Activated CD8-positive, alpha-beta T cell treated with anti-CD3 and anti-CD28 coated beads for 36 hours (primary cell): Measurements from ENCODE around the gene FUT7. TPM values are rescaled to one million over a fixed set of nuclear protein-coding genes. Genes with fewer than 3 reads are reported as not detected.

ENCODE experiments used
- ATAC-seq: fragments of 200-7000 bp; cut with Tn5 transposase; one replicate; pipeline ENCODE4 v1.10.0; 2021; ENCODE audit warnings: mild to moderate bottlenecking, moderate library complexity
- CTCF ChIA-PET: fragments of 350-600 bp; sonication (Branson Sonifier 250); formaldehyde crosslinking; loops from one replicate; lab custom pipeline; 2021; ENCODE audit warnings: antibody characterized with exemption; lab: Charles Lee
- POLR2A ChIA-PET: fragments of 350-600 bp; sonication (Branson Sonifier 250); formaldehyde crosslinking; loops from one replicate; lab custom pipeline; 2021; ENCODE audit warnings: antibody characterized with exemption; lab: Charles Lee
- DNase-seq: peaks from one replicate; pipeline ENCODE4 v3.0.0-alpha.2; 2020
- H3K27ac Mint-ChIP-seq: one replicate; pipeline ENCODE4 v1.8.0; 2021; ENCODE audit warnings: mild to moderate bottlenecking, mixed read lengths
- H3K27me3 Mint-ChIP-seq: one replicate; pipeline ENCODE4 v1.8.0; 2021; ENCODE audit warnings: mixed read lengths
- H3K36me3 Mint-ChIP-seq: one replicate; pipeline ENCODE4 v1.8.0; 2021; ENCODE audit warnings: low read depth, mixed read lengths
- H3K4me1 Mint-ChIP-seq: one replicate; pipeline ENCODE4 v1.8.0; 2021; ENCODE audit warnings: low read depth, mixed read lengths
- H3K4me3 Mint-ChIP-seq: one replicate; pipeline ENCODE4 v1.8.0; 2021; ENCODE audit warnings: mild to moderate bottlenecking, moderate library complexity, mixed read lengths
- H3K9me3 Mint-ChIP-seq: one replicate; pipeline ENCODE4 v1.8.0; 2021; ENCODE audit warnings: mixed read lengths
- intact Hi-C: fragments of 100-400 bp; cut with micrococcal nuclease; formaldehyde crosslinking; loops from one replicate; pipeline ENCODE4 v1.10.0; 2022
- total RNA-seq, 2 experiments: library from RNA; stranded (reverse); gene quantifications; one replicate each; pipeline ENCODE4 v1.2.3, GENCODE V29; 2021
- TF ChIP-seq, protein P1 (sequence below): fragments of 200-600 bp; IDR thresholded peaks from one replicate; pipeline ENCODE4 v1.8.0; 2022; ENCODE audit warnings: antibody characterized with exemption, mild to moderate bottlenecking

FUT7 gene
- total RNA-seq, 2 experiments from 2014 or later: 0.09 TPM; not detected in 1

DNA sequence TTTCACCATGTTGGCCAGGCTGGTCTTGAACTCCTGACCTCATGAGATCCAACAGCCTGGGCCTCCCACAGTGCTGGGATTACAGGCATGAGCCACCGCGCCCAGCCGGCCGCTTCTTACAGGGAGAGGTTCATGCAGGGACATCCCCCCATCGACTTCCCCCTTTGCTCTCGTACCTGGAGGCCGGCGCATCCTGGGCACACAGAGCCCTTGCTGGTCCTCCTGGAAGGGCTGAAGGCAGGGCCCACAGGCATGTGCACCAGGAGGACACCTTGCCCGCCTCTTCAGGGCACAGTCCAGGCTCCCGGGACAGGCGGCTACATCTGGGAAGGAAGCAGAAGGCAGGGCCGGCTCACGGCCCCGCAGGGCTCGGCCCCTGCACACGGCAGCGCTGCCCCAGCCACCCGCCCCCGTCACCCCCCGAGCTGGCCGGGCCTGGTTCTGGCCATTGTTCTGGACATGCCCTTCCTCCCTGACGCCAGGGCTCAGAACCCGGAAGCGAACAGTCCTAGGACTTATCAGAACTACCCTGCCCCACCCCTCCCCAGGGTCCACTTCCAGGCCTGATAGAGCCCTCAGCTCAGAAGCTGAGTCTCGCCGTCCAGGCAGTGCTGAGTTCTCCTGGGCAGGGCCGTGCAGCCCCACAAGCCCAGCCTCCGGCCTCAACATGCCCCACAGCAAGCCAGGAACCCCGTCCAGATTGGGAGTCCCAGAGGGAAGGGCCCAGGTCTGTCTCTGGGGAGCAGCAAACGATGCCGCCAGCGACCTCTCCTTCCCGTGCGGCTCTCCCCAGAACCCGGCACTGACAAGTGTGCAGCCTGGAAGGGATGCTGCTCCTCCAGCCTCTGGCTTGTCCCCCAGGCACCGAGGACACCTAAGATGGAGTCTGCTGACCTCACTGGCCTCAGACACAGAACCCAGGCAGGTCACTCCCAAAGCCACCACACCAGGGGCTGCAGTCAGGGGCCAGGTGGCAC is 11.2 kb upstream of the FUT7 start:
- Mint-ChIP-seq H3K4me3 (no peak overlapping the region), H3K9me3 (no peaks in the 10 kb centered on the region), H3K27me3 (peaks cover 28% of the 10 kb centered on the region), H3K4me1 (peaks cover 10% of the 10 kb centered on the region), H3K27ac (no peak overlapping the region), H3K36me3 (no peaks in the 10 kb centered on the region)
- POLR2A ChIA-PET: interaction anchor here (0.6 kb wide), 1 partner anchor 16 kb away, joined by 3 read pairs; no protein-coding TSS in a partner anchor
- intact Hi-C loops: no loop called here
- ATAC-seq: no peak
- DNase-seq: no peak
- TF ChIP-seq, protein P1, sequence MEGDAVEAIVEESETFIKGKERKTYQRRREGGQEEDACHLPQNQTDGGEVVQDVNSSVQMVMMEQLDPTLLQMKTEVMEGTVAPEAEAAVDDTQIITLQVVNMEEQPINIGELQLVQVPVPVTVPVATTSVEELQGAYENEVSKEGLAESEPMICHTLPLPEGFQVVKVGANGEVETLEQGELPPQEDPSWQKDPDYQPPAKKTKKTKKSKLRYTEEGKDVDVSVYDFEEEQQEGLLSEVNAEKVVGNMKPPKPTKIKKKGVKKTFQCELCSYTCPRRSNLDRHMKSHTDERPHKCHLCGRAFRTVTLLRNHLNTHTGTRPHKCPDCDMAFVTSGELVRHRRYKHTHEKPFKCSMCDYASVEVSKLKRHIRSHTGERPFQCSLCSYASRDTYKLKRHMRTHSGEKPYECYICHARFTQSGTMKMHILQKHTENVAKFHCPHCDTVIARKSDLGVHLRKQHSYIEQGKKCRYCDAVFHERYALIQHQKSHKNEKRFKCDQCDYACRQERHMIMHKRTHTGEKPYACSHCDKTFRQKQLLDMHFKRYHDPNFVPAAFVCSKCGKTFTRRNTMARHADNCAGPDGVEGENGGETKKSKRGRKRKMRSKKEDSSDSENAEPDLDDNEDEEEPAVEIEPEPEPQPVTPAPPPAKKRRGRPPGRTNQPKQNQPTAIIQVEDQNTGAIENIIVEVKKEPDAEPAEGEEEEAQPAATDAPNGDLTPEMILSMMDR: no peak
- CTCF ChIA-PET: interaction anchor here (1.4 to 2.4 kb wide), 3 partner anchors 8 to 25 kb away, joined by 6 to 22 read pairs (median 7); no protein-coding TSS in a partner anchor

DNA sequence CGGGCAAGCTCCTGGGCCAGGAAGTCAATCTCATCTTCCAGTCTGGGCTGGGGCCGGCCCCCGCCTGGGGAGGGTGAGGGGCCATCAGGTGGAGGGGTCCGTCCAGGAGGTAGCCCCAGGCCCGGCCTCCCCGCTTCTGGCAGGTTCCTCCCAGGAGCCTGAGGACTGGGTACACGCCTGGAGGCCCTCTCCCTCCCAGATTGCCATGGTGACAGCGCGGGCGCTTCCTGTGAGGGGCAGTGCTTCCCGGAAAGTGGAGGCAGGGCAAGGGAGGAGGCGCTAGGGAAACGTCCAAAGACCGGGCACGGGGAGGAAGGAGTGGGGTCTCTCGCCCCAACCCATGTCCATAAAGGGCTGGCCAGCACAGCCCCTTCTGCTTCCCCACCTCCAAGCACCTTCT is 9.2 kb upstream of the FUT7 start:
- H3K27me3 Mint-ChIP-seq: peaks cover 12% of the 10 kb centered on the region
- peaks cover 8% of the 10 kb centered on the region for H3K4me1 Mint-ChIP-seq
- intact Hi-C loops: no loop called here

DNA sequence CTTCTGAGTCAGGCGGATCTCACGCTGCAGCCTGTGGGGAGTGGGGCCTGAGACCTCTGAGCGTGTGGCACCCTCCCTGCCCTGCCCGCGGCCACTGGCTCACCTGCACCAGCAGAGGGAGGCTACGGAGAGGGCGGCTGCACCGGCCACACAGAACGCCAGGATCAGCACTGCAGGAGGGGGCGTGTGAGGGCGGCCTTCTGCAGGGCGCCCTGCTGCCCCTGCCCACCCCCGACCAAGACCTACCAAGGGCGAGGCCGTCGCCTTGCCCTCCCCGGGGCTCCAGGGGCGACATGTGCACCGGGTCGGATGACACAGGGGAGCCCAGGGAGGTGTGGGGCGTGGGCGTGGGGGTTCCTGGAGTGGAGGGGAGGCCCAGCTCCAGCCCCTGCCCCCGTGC is 8.7 kb upstream of the FUT7 start:
- Mint-ChIP-seq H3K36me3 (no peaks in the 10 kb centered on the region), H3K27ac (no peak overlapping the region), H3K4me1 (peaks cover 8% of the 10 kb centered on the region), H3K9me3 (no peaks in the 10 kb centered on the region), H3K4me3 (no peak overlapping the region), H3K27me3 (peaks cover 12% of the 10 kb centered on the region)
- TF ChIP-seq, protein P1: no peak
- CTCF ChIA-PET: interaction anchor here (3.7 kb wide), 1 partner anchor 11 kb away, joined by 18 read pairs; no protein-coding TSS in a partner anchor
- ATAC-seq (no peak), DNase-seq (no peak)
- intact Hi-C loops: no loop called here
- POLR2A ChIA-PET: no interaction called here

More for the DNA sequence above, 9.2 kb upstream of the FUT7 start:
- Mint-ChIP-seq H3K27ac (no peak overlapping the region), H3K9me3 (no peaks in the 10 kb centered on the region), H3K36me3 (no peaks in the 10 kb centered on the region), H3K4me3 (no peak overlapping the region)
- TF ChIP-seq, protein P1: no peak
- no peak for DNase-seq
- CTCF ChIA-PET: no interaction called here
- POLR2A ChIA-PET: no interaction called here
- ATAC-seq: no peak

DNA sequence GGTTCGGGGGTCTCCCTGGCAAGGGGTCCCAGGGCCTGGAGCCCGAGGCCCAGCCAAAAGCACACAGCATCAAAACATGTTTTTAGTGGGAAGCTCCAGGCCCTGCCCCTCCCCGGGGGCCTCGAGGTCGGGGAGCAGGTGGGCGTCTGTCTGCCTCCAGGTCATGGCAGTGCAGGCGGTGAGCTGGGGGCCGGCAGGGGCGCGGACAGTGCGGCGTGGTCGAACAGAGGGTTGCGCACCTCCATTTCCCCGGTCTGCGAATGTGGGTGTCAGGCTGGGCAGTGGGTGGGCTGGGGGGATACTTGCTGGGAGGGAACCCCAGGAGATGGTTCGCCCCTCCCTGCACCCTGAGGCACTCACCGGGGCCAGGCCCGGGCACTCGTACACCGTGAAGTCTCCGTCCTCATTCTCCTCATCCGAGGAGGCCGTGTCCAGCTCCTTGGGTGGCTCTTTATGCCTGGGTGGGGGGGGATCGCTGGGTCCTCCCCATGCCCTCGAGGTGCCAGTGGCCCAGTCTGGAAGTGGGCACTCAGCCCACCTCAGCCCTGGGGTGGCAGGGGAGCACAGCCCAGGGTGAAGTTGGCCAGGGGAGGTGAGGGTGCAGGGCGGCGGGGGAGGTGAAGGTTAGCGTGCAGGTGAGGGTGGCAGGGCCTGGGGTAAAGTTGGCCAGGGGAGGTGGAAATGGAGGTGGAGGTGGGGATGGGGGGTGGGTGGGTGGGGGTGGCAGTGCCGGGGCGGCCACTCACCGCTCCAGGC is 7.9 kb upstream of the FUT7 start:
- Mint-ChIP-seq H3K27ac (no peak overlapping the region), H3K36me3 (no peaks in the 10 kb centered on the region), H3K27me3 (peaks cover 8% of the 10 kb centered on the region), H3K4me3 (no peak overlapping the region), H3K4me1 (peaks cover 8% of the 10 kb centered on the region), H3K9me3 (no peaks in the 10 kb centered on the region)
- ChIA-PET CTCF (interaction anchor here (3.7 kb wide), 1 partner anchor 10 kb away, joined by 18 read pairs; no protein-coding TSS in a partner anchor), POLR2A (interaction anchor here (1.0 kb wide), 1 partner anchor 231 kb away, joined by 3 read pairs; no protein-coding TSS in a partner anchor)
- ATAC-seq: no peak
- DNase-seq: no peak
- intact Hi-C loops: loop anchor here (5.0 kb wide), 1 partner anchor 252 kb away; no protein-coding TSS in a partner anchor
- TF ChIP-seq, protein P1: no peak
